Measurements from ENCODE around the gene RPL15. TPM values are rescaled to one million over a fixed set of nuclear protein-coding genes. Genes with fewer than 3 reads are reported as not detected.

Gene RPL15
- total and polyA plus RNA-seq, 2 of the 8 experiments (the other 6 are each of a cell fraction or from before 2014, with no cell fraction given), result 2,819 to 6,473 TPM

DNA sequence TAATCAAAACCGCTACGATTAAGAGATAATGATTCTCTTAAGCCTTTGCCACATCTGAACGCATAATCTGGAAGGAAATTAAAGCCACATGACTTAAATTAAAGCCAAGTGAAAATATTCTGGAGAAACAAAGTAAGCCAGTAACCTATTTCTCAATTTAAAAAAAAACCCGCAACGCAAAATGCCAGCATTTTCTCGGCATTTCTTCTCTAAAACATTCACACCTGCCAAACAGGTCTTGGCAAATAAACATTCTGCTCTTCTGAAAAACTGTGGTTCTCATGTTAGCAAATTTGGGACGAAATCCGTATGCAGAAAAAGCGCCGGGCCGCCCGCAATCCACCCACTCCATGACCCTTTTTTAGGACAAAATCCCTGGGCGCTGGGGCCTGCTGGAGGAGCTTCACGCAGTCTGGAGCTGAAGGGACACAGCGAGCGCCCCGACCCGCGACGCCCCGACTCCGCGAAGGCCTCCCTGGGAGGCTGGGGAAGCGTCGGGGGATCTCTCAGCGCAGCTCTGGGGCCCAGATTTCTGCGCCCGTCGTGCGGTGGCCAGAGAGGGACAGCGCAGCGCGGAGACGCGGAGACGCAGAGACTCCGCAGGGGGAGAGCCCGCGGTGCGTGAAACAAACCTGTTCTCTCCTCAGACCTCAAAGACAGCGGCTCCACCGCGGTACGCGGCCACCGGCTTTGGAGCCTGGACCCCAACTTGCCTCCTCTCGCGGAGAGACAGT is 613 bp upstream of the RPL15 start (continued):
- TF ChIP-seq KDM5A (IDR thresholded peaks at IDR 0.05; ENCODE audit: low read length), result no peak

Data from H1 (cell line).